HG02970 (cell line): ENCODE measurements around the gene DNAL4.

ENCODE experiments used
- ATAC-seq: cut with Tn5 transposase; IDR thresholded peaks from one replicate; pipeline ENCODE4 v1.9.1; 2021; ENCODE audit warnings: mild to moderate bottlenecking, moderate library complexity, moderate number of reproducible peaks; ENCODE audit not compliant: unreplicated experiment, low FRiP score

DNAL4 gene, protein sequence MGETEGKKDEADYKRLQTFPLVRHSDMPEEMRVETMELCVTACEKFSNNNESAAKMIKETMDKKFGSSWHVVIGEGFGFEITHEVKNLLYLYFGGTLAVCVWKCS

DNA sequence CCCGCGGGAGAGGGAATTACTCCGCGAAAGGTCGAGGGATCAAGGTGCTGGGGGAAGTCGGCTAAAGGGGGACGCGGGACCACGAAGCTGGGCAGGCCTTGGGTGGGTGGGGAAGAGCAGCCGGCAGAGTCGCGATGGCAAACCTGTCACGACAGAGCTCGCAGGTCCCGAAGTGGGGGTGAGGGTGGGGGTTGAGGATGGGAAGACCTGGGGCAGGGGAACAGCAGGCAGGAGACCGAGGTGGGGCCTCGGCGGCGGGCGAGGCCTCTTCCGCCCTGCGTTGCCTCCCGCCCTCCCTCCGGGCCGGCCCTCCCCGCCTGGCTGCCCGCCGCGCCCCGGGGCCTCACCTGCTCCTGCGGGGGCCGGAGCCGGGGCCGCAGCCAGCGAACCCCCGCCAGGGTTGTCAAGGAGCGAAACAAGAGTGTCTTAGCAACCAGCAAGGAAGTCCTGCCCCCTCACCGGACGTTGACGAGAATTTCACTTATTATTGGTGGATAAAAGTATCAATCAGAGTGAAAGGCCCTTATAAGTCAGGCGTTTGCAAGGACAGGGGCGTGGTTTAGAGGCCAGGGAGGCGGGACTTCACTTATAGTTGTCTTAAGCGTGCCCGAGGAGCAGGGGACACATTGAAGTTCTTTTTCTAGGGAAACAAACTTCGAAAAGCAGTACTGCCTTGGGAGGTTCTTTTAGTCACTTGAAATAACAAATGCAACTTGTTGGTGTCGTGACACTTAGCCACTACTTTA, at the start of gene DNAL4:
Gene DNAL4, minus strand, starts transcription at position 423 of the 746 bp plus-strand sequence. CDS start 11,412 bp downstream, outside the sequence.
- ATAC-seq, result peak; percentile 94

DNA sequence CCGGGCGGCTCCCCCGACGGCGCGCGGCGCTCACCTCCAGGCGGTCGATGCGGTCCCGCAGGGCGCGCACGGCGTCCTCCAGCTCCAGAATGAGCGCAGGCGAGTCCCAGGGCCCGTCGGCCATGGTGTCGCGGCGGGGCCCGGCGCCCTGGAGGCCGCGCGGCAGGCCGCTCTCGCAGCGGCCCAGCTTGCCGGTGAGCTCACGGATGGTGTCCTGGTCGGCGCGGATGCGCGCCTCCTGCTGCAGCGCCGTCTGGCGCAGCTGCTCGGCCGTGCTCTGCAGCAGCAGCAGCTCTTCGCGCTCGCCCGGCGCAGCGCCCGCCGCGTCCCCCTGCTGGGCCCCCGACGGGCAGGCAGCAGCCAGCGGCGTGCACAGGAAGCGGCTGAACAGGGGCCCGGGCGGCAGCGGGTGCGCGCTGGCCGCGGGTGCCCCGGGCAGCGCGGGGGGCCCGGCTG, 49.3 kb upstream of the DNAL4 start:
- no peak for ATAC-seq

GRCh38 chr22:38842512-38843200, 48.7 kb upstream of the DNAL4 start:
- no peak for ATAC-seq

GRCh38 chr22:38841635-38842034, 47.7 kb upstream of the DNAL4 start:
- no peak for ATAC-seq

GRCh38 chr22:38841211-38841610, 47.3 kb upstream of the DNAL4 start:
- ATAC-seq, result no peak

GRCh38 chr22:38840129-38840528, 46.2 kb upstream of the DNAL4 start:
- ATAC-seq, result no peak

- no peak for ATAC-seq
Measured at GRCh38 chr22:38839686-38840085, 45.7 kb upstream of the DNAL4 start.

- ATAC-seq, result no peak
Measured at GRCh38 chr22:38837414-38837928, 43.5 kb upstream of the DNAL4 start.

- no peak for ATAC-seq
Measured at GRCh38 chr22:38835888-38836301, 42.0 kb upstream of the DNAL4 start.

- no peak for ATAC-seq
Measured at GRCh38 chr22:38834991-38835390, 41.0 kb upstream of the DNAL4 start.

GRCh38 chr22:38834215-38834953, 40.4 kb upstream of the DNAL4 start:
- ATAC-seq, result no peak

DNA sequence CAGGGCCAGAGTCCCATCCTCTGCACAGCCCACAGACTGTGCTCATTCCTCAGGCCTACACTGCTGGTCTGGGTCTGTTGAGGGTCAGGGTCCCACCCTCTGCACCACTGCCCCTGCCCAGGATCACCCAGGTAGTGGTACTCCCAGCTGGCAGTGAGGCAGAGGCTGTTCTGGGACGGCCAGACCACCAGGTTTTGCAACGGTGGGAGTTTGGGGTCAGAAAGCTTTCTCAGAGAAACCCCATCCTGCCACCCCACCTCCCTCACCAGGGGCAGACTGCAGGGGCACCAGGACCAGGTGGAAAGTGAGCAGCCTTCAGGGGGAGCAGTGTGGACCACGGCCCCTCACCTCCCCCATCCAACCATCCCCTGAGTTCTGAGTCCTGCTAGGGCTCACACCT, 39.1 kb upstream of the DNAL4 start:
- ATAC-seq, result no peak

- no peak for ATAC-seq
Measured at GRCh38 chr22:38832005-38832978, 38.3 kb upstream of the DNAL4 start.

DNA sequence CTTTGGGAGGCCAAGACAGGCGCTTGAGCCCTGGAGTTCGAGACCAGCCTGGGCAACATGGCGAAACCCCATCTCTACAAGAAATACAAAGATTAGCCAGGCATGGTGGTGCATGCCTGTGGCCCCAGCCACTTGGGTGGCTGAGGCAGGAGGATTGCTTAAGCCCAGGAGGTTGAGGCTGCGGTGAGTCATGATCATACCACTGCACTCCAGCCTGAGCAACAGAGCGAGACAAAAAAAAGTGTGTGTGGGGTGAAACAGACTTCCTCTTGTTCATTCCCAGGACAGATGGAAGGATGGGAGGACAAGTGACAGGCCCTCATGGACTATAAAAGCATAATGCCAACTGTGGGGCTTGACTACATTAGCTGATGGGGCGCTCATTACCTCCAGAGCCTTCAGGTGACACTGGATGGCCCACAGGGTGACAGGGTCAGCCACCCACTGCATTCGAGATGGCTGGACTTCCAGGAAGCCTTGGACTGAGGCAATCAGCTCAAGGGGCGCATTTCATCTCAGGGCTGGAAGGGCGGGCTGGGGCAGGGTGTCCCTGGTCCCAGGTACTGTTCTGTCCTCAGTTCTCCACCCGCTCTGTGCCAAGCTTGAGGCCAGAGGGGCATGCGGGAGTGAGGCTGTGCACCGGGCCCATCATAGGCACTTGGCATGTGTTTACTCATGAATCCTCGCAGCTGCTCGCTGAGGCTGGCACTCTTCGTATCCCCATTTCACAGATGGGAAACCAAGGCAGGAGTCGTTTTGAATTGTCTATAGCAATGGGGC, 37.4 kb upstream of the DNAL4 start:
- ATAC-seq, result no peak

DNA sequence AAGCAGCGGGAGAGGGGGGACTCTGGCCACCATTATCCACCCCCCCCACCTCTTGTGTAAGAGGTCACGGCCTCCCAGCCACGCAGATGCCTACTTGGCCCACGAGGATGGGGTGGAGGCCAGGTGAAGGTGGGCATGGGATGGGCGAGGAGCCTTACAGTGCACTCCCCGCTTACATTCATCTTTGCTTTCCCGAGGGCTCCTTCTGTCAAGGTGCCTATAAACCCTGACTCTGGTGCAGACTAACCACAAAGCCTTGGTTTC, 36.8 kb upstream of the DNAL4 start:
- ATAC-seq, result no peak

- no peak for ATAC-seq
Measured at GRCh38 chr22:38830026-38830844, 36.3 kb upstream of the DNAL4 start.

DNA sequence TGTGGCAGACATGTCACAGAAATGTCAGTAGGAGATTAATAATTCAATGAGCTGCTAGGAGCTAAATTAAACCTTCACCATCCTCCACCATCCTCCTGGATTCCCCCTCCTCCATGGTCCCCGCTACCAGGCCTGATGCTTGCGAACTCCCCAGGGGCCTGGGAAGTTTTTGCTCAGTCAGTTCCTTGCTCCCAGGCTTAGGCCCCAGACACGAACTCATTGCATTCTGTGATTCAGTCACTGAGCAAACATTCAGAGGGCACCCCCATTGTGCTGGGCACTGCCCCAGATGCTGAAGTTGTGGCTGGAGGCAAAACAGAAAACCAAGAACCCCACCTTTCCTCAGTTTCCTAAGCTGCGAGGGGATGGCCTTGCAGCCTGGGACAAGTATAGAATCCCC, 35.5 kb upstream of the DNAL4 start:
- no peak for ATAC-seq

- no peak for ATAC-seq
Measured at GRCh38 chr22:38828616-38829205, 34.8 kb upstream of the DNAL4 start.
